Thymus (tissue), 14 donors: ENCODE data around the gene ZFP14. TPM values are rescaled to one million over a fixed set of nuclear protein-coding genes. Genes with fewer than 3 reads are reported as not detected.

Source experiments
- DNase-seq, 9 donors: peaks; one replicate each; pipeline ENCODE4 v3.0.0-alpha.2; 2013; ENCODE audit warnings: low spot score in 9 of 9, low read depth in 6 of 9, missing footprints in 1 of 9
- H3K27ac ChIP-seq, 2 donors: one replicate each; pipeline ENCODE4 v1.5.1; 2013; ENCODE audit warnings: control low read depth in 1 of 2, low read depth in 1 of 2, low read length in 1 of 2, mild to moderate bottlenecking in 1 of 2, moderate library complexity in 1 of 2
- H3K27me3 ChIP-seq, 2 donors: one replicate each; pipeline ENCODE4 v1.5.1; 2013; ENCODE audit warnings: low read length in 1 of 2; ENCODE audit not compliant: control insufficient read depth in 2 of 2, insufficient read depth in 1 of 2
- H3K36me3 ChIP-seq, 2 donors: one replicate each; pipeline ENCODE4 v1.5.1; 2013; ENCODE audit warnings: low read length in 1 of 2, mild to moderate bottlenecking in 1 of 2, moderate library complexity in 1 of 2; ENCODE audit not compliant: control insufficient read depth in 2 of 2, insufficient read depth in 2 of 2
- H3K4me1 ChIP-seq, 2 donors: one replicate each; pipeline ENCODE4 v1.5.1; 2013; ENCODE audit warnings: low read length in 2 of 2; ENCODE audit not compliant: control insufficient read depth in 2 of 2, insufficient read depth in 2 of 2
- H3K4me3 ChIP-seq, 2 donors: one replicate each; pipeline ENCODE4 v1.5.1; 2013; ENCODE audit warnings: low read length in 2 of 2, control low read depth in 1 of 2, mild to moderate bottlenecking in 1 of 2
- H3K9me3 ChIP-seq, 2 donors: one replicate each; pipeline ENCODE4 v1.5.1; 2013; ENCODE audit warnings: low read length in 1 of 2, mild to moderate bottlenecking in 1 of 2; ENCODE audit not compliant: control insufficient read depth in 2 of 2, insufficient read depth in 1 of 2
- WGBS: extraction: QIAGEN DNeasy Blood & Tissue Kit; methylation state at CpG from one replicate; pipeline ENCODE4 v1.1.7; 2013; 5-methylcytosine and 5-hydroxymethylcytosine counted together
- long read RNA-seq, 10 donors: transcript quantifications; one replicate each; lab custom pipeline, GENCODE V29; 2026
- polyA plus RNA-seq: library from polyadenylated mRNA; stranded (reverse); fragments of 200-250 nt; gene quantifications from one replicate; pipeline ENCODE4 v1.2.3, GENCODE V29; 2013
- total RNA-seq: library from RNA; stranded (reverse); fragments of 120-200 nt; gene quantifications from one replicate; pipeline ENCODE4 v1.2.4, GENCODE V29; 2013
- donor health status: healthy.

The ZFP14 gene
- total RNA-seq (7.4 TPM), polyA plus RNA-seq (4.0 TPM)
- long read RNA-seq, donor 1: 0 reads
- long read RNA-seq, donor 2, full-length matches to known transcripts: 1 of 1 reads
- long read RNA-seq, donor 2, partial matches to known transcripts: 0 of 1 reads
- long read RNA-seq, donor 2, other reads (novel, unspliced or antisense): 0 of 1 reads
- long read RNA-seq, donor 3: 0 reads
- long read RNA-seq, donor 4: 0 reads
- long read RNA-seq, donor 5: 0 reads
- long read RNA-seq, donor 6: 0 reads
- long read RNA-seq, donor 7: 0 reads
- long read RNA-seq, donor 8: 0 reads
- long read RNA-seq, donor 9: 0 reads
- long read RNA-seq, donor 10: 0 reads

DNA sequence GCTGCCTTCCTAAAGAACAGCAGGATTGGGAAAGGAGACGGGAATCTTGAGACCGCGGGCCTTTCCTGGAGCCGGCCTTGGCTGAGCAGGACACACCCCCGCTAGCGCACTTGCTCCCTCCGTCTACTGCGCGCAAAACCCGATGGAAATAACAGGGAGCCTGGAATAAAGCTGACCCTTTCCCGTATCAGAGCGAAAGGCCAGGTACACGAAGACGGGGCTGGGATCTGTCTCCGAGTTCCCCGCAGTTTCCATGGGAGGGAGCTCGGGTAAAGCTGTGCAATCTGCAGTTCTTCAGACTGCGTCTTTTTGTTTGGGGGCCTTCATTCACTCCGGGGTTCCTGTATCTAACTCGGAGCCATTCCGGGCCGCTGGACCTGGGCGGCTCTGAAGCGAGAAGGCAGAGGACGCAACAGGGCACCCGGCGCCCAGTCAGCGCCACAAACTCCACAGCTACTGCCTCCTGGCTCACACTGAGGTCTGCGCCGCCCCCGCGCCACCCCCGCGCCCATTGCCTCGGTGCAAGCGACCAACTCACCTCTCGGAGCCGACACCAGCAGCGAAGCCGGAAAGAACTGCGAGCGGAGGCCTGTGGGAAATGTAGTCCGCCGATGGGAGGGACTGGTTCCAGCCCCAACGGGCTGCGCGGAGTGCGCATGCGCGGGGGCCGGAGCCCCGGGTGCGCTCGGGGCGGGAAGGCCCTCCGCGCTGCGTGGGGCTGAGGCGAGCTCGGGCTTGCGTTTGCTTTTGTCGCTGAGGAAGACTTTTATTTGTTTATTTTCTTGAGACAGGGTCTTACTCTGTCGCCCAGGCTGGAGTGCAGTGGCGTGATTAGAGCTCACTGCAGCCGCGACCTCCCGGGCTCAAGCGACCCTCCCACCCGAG lies at the start of gene ZFP14:
Gene ZFP14, minus strand, starts transcription at position 577 of the 885 bp plus-strand sequence. CDS start 11,309 bp downstream, outside the sequence.
- H3K27ac ChIP-seq: peak within 1 kb of the TSS; percentile 88 to 94
- no peaks in the 10 kb centered on the region for H3K36me3 ChIP-seq
- no peaks in the 10 kb centered on the region for H3K27me3 ChIP-seq
- H3K4me1 ChIP-seq: peaks cover 0 to 8% of the 10 kb centered on the region in 2 donors
- 5% methylated on average over 69 of the region's 69 CpGs for WGBS
- H3K4me3 ChIP-seq: peak within 1 kb of the TSS; percentile 87 to 98
- DNase-seq: peak; percentile 87 to 98 (median 92)
- peaks cover 0 to 14% of the 10 kb centered on the region in 2 donors for H3K9me3 ChIP-seq

GRCh38 chr19:36423925-36424324 lies 44.9 kb upstream of the ZFP14 start:
- Histone ChIP-seq H3K27ac (no peak overlapping the region), H3K9me3 (peaks cover 10 to 11% of the 10 kb centered on the region in 2 donors), H3K27me3 (peaks cover 12 to 19% of the 10 kb centered on the region in 2 donors), H3K4me1 (no peaks in the 10 kb centered on the region), H3K36me3 (no peaks in the 10 kb centered on the region), H3K4me3 (no peak overlapping the region)
- WGBS: 90% methylated on average over 4 of the region's 4 CpGs
- DNase-seq: no peak

GRCh38 chr19:36421749-36422481 lies 42.9 kb upstream of the ZFP14 start:
- Histone ChIP-seq H3K9me3 (peaks cover 10 to 11% of the 10 kb centered on the region in 2 donors), H3K4me3 (peak overlapping the region in 1 of 2 donors; percentile 28), H3K27me3 (peaks cover 12 to 19% of the 10 kb centered on the region in 2 donors), H3K4me1 (peaks cover 6 to 9% of the 10 kb centered on the region in 2 donors), H3K36me3 (no peaks in the 10 kb centered on the region), H3K27ac (no peak overlapping the region)
- 33% methylated on average over 33 of the region's 33 CpGs for WGBS
- no peak for DNase-seq

GRCh38 chr19:36420961-36421748 lies 42.2 kb upstream of the ZFP14 start:
- WGBS: 20% methylated on average over 61 of the region's 61 CpGs
- DNase-seq: no peak
- H3K4me3 ChIP-seq: peak overlapping the region in 1 of 2 donors; percentile 28
- H3K27ac ChIP-seq: no peak overlapping the region
- H3K36me3 ChIP-seq: no peaks in the 10 kb centered on the region
- H3K9me3 ChIP-seq: peaks cover 10 to 11% of the 10 kb centered on the region in 2 donors
- H3K4me1 ChIP-seq: peaks cover 6 to 9% of the 10 kb centered on the region in 2 donors
- H3K27me3 ChIP-seq: peaks cover 12 to 19% of the 10 kb centered on the region in 2 donors

DNA sequence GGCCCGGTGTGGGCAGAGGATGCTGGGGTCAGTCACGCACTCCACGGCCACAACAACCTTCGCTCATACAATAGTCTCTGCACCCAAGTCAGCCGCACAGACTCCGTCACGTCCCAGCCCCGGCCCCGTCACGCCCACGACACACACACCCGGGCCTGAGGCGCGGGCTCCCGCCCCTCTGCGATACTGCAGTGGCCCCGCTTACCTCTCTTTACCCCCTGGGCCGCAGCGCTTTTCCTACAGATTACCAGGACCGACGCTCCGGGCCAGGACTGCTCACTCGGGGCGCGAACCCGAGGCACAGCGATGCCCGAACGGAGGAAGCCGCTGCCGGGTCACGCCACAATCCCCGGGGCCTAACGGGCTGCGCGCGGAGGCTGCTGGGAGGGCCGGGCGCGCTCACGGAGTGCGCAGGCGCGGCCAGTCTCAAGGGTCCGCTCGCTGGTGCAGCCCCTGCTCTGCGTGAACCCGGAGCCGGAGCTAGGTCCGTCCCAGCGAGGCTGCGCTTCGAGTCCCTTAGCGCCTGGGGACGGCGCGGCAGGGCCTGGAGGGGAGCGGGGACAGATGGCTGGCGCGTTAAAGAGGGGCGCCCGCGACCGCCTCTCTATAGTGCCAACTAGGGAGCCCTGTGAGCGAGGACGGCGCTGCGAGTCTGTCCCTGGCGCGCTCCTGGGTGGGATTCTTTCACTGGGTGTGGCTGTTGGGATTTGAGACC lies 39.4 kb upstream of the ZFP14 start, which contains the start of gene ZFP82:
Gene ZFP82, minus strand, starts transcription at position 358 of the 715 bp plus-strand sequence. CDS start 8,855 bp downstream, outside the sequence.
- H3K36me3 ChIP-seq: no peaks in the 10 kb centered on the region
- peak within 1 kb of the TSS; percentile 81 to 88 for H3K27ac ChIP-seq
- peak; percentile 39 to 92 (median 79) for DNase-seq
- peak within 1 kb of the TSS; percentile 83 to 92 for H3K4me3 ChIP-seq
- H3K27me3 ChIP-seq: peaks cover 12 to 19% of the 10 kb centered on the region in 2 donors
- under 1% methylated on average over 70 of the region's 70 CpGs for WGBS
- peaks cover 9 to 20% of the 10 kb centered on the region in 2 donors for H3K9me3 ChIP-seq
- peaks cover 6 to 9% of the 10 kb centered on the region in 2 donors for H3K4me1 ChIP-seq

DNA sequence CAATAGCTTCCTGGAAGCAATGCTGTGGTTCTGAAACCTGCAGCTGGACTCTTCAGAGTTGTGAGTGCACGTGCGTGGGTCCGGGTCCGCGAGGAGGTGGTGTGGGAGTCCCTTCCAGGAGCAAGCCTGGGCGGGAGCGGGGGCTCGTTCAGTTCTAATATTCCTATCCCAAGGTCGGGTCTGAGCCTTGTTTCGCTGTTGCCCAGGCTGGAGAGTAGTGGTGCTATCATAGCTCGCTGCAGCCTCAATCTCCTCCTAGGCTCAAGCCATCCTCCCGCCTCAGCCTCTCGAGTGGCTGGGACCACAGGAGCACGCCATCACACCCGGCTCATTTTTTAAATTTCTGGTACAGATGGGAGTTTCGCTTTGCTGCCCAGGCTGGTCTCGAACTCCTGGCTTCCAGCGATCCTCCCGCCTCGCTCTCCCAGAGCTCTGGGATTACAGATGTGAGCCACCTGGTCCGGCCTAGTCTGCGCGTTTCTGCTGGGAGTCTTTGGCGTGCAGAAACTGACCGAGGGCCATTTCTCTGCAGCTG lies 38.8 kb upstream of the ZFP14 start:
- H3K4me3 ChIP-seq: peak overlapping the region; percentile 83 to 92
- H3K4me1 ChIP-seq: peaks cover 6 to 9% of the 10 kb centered on the region in 2 donors
- no peaks in the 10 kb centered on the region for H3K36me3 ChIP-seq
- WGBS: 33% methylated on average over 25 of the region's 25 CpGs
- H3K9me3 ChIP-seq: peaks cover 9 to 20% of the 10 kb centered on the region in 2 donors
- peaks cover 12 to 19% of the 10 kb centered on the region in 2 donors for H3K27me3 ChIP-seq
- DNase-seq: peak in 2 of 9 donors; percentile 1 to 13
- peak overlapping the region in 1 of 2 donors; percentile 81 for H3K27ac ChIP-seq

DNA sequence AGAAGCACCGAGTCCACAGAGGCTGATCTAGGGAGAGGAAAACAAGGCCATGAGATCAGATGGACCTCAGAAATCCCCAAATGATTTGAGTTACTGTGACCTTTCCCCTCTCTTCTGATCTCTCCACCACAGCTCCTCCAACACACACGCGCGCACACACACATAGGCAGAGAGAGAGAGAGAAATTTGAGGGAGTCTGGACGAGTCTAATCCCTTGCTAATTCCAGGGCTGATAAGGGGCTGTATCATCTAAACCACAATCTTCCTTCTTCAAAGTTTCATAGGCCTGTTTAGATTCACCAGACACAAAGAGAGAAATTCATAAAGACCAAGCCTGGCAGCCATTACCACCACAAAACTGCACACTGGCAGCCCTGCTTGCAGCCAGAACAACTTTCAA lies 30.8 kb upstream of the ZFP14 start:
- DNase-seq: no peak
- Histone ChIP-seq H3K36me3 (peaks cover 24 to 30% of the 10 kb centered on the region in 2 donors), H3K27ac (no peak overlapping the region), H3K4me1 (no peaks in the 10 kb centered on the region), H3K9me3 (peaks cover 4 to 24% of the 10 kb centered on the region in 2 donors), H3K27me3 (no peaks in the 10 kb centered on the region), H3K4me3 (no peak overlapping the region)
- WGBS: 99% methylated on average over 5 of the region's 5 CpGs
